Thymus (tissue), 11 donors: ENCODE results near the gene TRIP4. TPM values are rescaled to one million over a fixed set of nuclear protein-coding genes. Genes with fewer than 3 reads are reported as not detected.
A peak's percentile ranks its signal among the peaks of the same experiment; 100 is the strongest.

ENCODE experiments used
- DNase-seq, 9 donors: peaks; one replicate each; pipeline ENCODE4 v3.0.0-alpha.2; 2013; ENCODE audit warnings: low spot score in 9 of 9, low read depth in 6 of 9, missing footprints in 1 of 9
- H3K27ac ChIP-seq, 2 donors: one replicate each; pipeline ENCODE4 v1.5.1; 2013; ENCODE audit warnings: control low read depth in 1 of 2, low read depth in 1 of 2, low read length in 1 of 2, mild to moderate bottlenecking in 1 of 2, moderate library complexity in 1 of 2
- H3K27me3 ChIP-seq, 2 donors: one replicate each; pipeline ENCODE4 v1.5.1; 2013; ENCODE audit warnings: low read length in 1 of 2; ENCODE audit not compliant: control insufficient read depth in 2 of 2, insufficient read depth in 1 of 2
- H3K36me3 ChIP-seq, 2 donors: one replicate each; pipeline ENCODE4 v1.5.1; 2013; ENCODE audit warnings: low read length in 1 of 2, mild to moderate bottlenecking in 1 of 2, moderate library complexity in 1 of 2; ENCODE audit not compliant: control insufficient read depth in 2 of 2, insufficient read depth in 2 of 2
- H3K4me1 ChIP-seq, 2 donors: one replicate each; pipeline ENCODE4 v1.5.1; 2013; ENCODE audit warnings: low read length in 2 of 2; ENCODE audit not compliant: control insufficient read depth in 2 of 2, insufficient read depth in 2 of 2
- H3K4me3 ChIP-seq, 2 donors: one replicate each; pipeline ENCODE4 v1.5.1; 2013; ENCODE audit warnings: low read length in 2 of 2, control low read depth in 1 of 2, mild to moderate bottlenecking in 1 of 2
- H3K9me3 ChIP-seq, 2 donors: one replicate each; pipeline ENCODE4 v1.5.1; 2013; ENCODE audit warnings: low read length in 1 of 2, mild to moderate bottlenecking in 1 of 2; ENCODE audit not compliant: control insufficient read depth in 2 of 2, insufficient read depth in 1 of 2
- WGBS: extraction: QIAGEN DNeasy Blood & Tissue Kit; methylation state at CpG from one replicate; pipeline ENCODE4 v1.1.7; 2013; 5-methylcytosine and 5-hydroxymethylcytosine counted together
- polyA plus RNA-seq: library from polyadenylated mRNA; stranded (reverse); fragments of 200-250 nt; gene quantifications from one replicate; pipeline ENCODE4 v1.2.3, GENCODE V29; 2013
- total RNA-seq: library from RNA; stranded (reverse); fragments of 120-200 nt; gene quantifications from one replicate; pipeline ENCODE4 v1.2.4, GENCODE V29; 2013
- donor health status: healthy.

Gene TRIP4
- total and polyA plus RNA-seq, 2 donors, result 14.5 to 50.6 TPM

DNA sequence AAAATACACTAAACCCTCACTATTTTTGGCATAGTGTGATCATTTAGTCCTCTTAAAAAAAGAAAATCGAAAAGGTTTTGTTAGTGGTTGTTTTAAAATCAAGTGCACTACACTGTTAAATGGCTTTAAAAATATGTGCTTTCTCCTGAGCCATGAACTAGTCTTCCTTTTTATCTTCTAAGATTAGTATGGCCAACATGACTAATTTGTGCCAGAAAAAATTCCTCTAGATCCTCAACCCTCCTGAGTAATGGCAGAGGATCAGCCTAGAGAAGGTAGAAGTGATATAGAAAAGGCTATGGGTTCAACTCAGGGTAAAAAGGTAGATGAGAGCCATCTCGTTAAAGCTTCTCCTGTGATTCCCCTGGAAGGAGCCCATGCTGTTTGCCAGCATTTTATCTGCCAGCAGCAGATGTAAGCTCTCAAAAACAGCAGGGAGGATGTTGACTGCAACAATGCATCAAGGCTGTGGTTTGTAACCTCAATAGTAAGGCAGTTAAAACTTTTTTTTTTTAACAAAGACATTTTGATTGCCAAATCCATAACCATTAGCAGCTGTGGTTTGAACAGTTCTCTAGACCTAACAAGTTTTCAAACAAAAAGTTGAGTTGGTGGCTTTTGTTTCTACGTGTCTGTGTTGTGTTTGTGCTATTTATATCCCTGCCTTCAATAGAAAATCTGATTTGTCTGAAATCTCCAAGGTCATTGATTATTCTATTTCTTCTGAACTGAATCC lies 42.5 kb downstream of the TRIP4 start:
- Histone ChIP-seq H3K27ac (peak overlapping the region; percentile 1 to 82), H3K4me1 (peaks cover 7 to 12% of the 10 kb centered on the region in 2 donors), H3K27me3 (no peaks in the 10 kb centered on the region), H3K36me3 (peaks cover 4 to 24% of the 10 kb centered on the region in 2 donors), H3K4me3 (no peak overlapping the region), H3K9me3 (no peaks in the 10 kb centered on the region)
- WGBS, result 2% methylated on average over 3 of the region's 3 CpGs
- peak in 8 of 9 donors; percentile 26 to 86 (median 58) for DNase-seq

DNA sequence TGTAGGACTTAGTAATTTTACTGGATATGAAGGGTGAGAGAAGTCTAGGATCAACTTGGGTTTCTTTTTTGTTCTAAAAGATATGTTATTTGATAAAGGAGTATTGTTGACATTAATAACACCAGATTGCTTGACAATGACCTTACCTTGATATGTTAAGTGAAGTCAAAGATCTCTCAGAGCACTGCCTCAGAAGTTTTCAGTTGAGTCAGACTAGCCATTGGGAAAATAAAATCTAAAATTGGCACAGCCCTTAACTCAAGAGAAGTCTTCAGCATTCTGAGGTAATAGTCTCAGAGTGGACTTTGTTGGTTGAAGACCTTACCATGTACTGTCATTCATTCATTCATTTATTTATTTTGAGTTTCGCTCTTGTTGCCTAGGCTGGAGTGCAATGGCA lies 50.3 kb downstream of the TRIP4 start:
- Histone ChIP-seq H3K36me3 (peaks cover 0 to 4% of the 10 kb centered on the region in 2 donors), H3K4me3 (no peak overlapping the region), H3K27ac (no peak overlapping the region), H3K27me3 (no peaks in the 10 kb centered on the region), H3K4me1 (peaks cover 0 to 6% of the 10 kb centered on the region in 2 donors), H3K9me3 (no peaks in the 10 kb centered on the region)
- no peak for DNase-seq
- WGBS, result 98% methylated on average over 1 of the region's 1 CpG

GRCh38 chr15:64438653-64439447 lies 51.2 kb downstream of the TRIP4 start:
- DNase-seq, result peak in 1 of 9 donors; percentile 39

DNA sequence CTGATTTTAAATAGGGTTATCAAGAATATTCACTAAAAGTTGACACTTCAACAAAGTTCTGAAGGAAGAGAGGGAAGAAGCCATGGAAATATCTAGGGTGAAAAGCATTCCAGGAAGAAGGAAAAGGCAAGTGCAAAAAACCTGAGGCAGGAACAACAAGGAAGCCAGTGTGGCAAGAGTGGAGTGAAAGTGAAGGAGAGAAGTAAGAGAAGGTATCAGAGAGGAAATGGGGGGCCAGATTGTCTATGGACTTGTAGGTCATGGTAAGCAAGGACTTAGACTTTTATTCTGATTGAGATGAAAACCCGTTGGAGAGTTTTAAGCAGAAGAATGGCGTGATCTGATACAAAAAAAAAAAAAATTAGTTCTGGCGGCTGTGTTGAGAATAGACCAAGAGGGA lies 54.2 kb downstream of the TRIP4 start:
- Histone ChIP-seq H3K4me3 (no peak overlapping the region), H3K4me1 (peaks cover 0 to 6% of the 10 kb centered on the region in 2 donors), H3K27ac (no peak overlapping the region), H3K36me3 (peaks cover 0 to 2% of the 10 kb centered on the region in 2 donors), H3K9me3 (no peaks in the 10 kb centered on the region), H3K27me3 (no peaks in the 10 kb centered on the region)
- DNase-seq, result no peak
- 95% methylated on average over 3 of the region's 3 CpGs for WGBS

More at GRCh38 chr15:64438653-64439447, 51.2 kb downstream of the TRIP4 start:
- Histone ChIP-seq H3K36me3 (peaks cover 0 to under 1% of the 10 kb centered on the region in 2 donors), H3K27me3 (no peaks in the 10 kb centered on the region), H3K4me1 (peaks cover 0 to 6% of the 10 kb centered on the region in 2 donors), H3K9me3 (no peaks in the 10 kb centered on the region), H3K4me3 (no peak overlapping the region), H3K27ac (peak overlapping the region in 1 of 2 donors; percentile 12)
- WGBS, result 25% methylated on average over 6 of the region's 6 CpGs

GRCh38 chr15:64443016-64443415 lies 55.4 kb downstream of the TRIP4 start:
- DNase-seq, result no peak
- Histone ChIP-seq H3K4me3 (no peak overlapping the region), H3K9me3 (no peaks in the 10 kb centered on the region), H3K36me3 (peaks cover 3 to 11% of the 10 kb centered on the region in 2 donors), H3K27me3 (no peaks in the 10 kb centered on the region), H3K27ac (peak overlapping the region in 1 of 2 donors; percentile 11), H3K4me1 (peaks cover 0 to 6% of the 10 kb centered on the region in 2 donors)
- 96% methylated on average over 2 of the region's 2 CpGs for WGBS

DNA sequence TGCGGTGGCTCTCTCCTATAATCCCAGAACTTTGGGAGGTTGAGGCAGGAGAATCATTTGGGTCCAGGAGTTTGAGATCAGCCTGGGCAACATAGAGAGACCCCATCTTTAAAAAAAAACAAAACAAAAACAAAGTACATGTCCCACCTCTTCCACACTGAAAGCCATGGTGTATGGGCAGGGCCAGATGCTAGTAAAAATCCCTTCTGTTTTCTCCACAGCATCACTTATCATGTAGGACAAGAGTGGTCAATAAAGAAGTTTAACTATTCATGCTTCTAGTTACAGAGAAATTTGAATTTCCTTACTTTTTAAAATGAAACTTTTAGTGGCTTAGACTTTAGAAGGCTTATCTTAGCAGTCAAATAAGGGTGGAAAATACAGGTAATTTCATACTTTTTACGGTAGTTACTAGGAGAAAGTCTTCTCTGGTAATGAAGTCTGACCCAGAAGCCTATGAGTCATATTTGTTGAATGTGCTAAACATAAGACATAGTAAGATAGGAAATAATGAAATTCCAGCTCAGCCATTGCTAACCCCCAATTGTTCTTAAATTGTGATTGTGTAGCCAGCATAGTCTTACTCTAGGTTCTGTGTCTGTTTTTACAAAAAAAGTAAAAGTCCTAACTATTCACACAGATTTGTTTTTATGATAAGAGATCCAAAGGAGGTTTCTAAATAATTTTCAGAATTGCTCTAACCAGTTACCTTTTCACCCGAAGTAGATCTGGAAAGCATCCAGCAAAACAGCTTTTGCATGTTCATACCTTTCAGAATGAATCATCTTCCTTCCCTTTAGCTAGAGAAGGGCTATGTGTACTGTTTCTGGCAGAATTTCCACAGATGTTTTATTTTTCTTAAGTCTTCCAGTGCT lies 56.3 kb downstream of the TRIP4 start:
- Histone ChIP-seq H3K9me3 (no peaks in the 10 kb centered on the region), H3K27me3 (no peaks in the 10 kb centered on the region), H3K36me3 (peaks cover 6 to 11% of the 10 kb centered on the region in 2 donors), H3K27ac (peak overlapping the region in 1 of 2 donors; percentile 43), H3K4me1 (no peaks in the 10 kb centered on the region), H3K4me3 (no peak overlapping the region)
- 63% methylated on average over 3 of the region's 3 CpGs for WGBS
- no peak for DNase-seq

DNA sequence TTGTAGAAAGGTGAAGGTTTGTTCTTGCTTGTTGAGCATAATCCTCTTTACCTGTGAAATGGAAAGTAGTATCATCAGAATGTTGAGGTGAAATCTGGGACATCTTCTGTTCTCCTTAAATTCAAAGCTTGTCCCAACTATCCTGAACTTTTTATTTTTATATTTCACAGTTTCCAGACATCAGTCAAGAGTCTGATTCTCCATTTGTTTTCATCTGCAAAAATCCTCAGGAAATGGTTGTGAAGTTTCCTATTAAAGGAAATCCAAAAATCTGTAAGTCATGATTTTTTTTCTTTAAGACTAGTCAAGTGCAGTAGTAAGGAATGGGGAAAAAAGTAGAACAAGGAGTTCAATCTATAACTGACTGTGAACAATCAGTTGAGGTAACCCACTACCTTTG lies 57.2 kb downstream of the TRIP4 start:
- DNase-seq, result no peak
- Histone ChIP-seq H3K4me1 (no peaks in the 10 kb centered on the region), H3K36me3 (peaks cover 6 to 11% of the 10 kb centered on the region in 2 donors), H3K4me3 (no peak overlapping the region), H3K27me3 (no peaks in the 10 kb centered on the region), H3K9me3 (no peaks in the 10 kb centered on the region), H3K27ac (no peak overlapping the region)

GRCh38 chr15:64447536-64448315 lies 60.1 kb downstream of the TRIP4 start:
- 69% methylated on average over 6 of the region's 6 CpGs for WGBS
- H3K9me3 ChIP-seq, result no peaks in the 10 kb centered on the region
- H3K4me3 ChIP-seq, result no peak overlapping the region
- H3K36me3 ChIP-seq, result peaks cover 6 to 11% of the 10 kb centered on the region in 2 donors
- H3K27me3 ChIP-seq, result no peaks in the 10 kb centered on the region
- no peak for DNase-seq
- H3K4me1 ChIP-seq, result no peaks in the 10 kb centered on the region
- no peak overlapping the region for H3K27ac ChIP-seq
